Measurements from ENCODE around the gene CTAGE8.
"Not testable (repeated sequence)": the region's sequence is repeated elsewhere in the genome, so short reads cannot be mapped to it uniquely, and the experiment has no call there.

GRCh38 chr7:144262128-144262527, 7.0 kb downstream of the CTAGE8 start:
- not testable (repeated sequence) for TF ChIP-seq CTCF, POLR2A (IDR thresholded peaks at IDR 0.05)
